Mesenchymal stem cell (in vitro differentiated cells and primary cell): ENCODE results near the gene MPST.

ENCODE experiments used
- DNase-seq: peaks from one replicate; pipeline ENCODE4 v3.0.0-alpha.2; 2013
- H2AFZ ChIP-seq: one replicate; pipeline ENCODE4 v1.6.1; 2013; ENCODE audit warnings: low read depth, mild to moderate bottlenecking, control low read depth, inconsistent platforms, low read length, moderate library complexity
- H2AK5ac ChIP-seq: 2 replicates; pipeline ENCODE4 v1.6.1; 2013; ENCODE audit warnings: low read length, moderate library complexity, mild to moderate bottlenecking, inconsistent platforms; ENCODE audit not compliant: severe bottlenecking
- H2BK120ac ChIP-seq: one replicate; pipeline ENCODE4 v1.6.1; 2013; ENCODE audit warnings: low read depth, mild to moderate bottlenecking, inconsistent platforms, low read length, moderate library complexity
- H2BK12ac ChIP-seq, 2 experiments: one replicate each; pipeline ENCODE4 v1.6.1; 2013; ENCODE audit warnings: inconsistent platforms in 2 of 2, low read length in 2 of 2, mild to moderate bottlenecking in 2 of 2, moderate library complexity in 2 of 2, control low read depth in 1 of 2
- H2BK15ac ChIP-seq: one replicate; pipeline ENCODE4 v1.6.1; 2013; ENCODE audit warnings: mild to moderate bottlenecking, low read depth, inconsistent platforms; ENCODE audit not compliant: poor library complexity, severe bottlenecking
- H2BK5ac ChIP-seq: 2 replicates; pipeline ENCODE4 v1.6.1; 2013; ENCODE audit warnings: low read depth, mild to moderate bottlenecking, low read length, control low read depth, inconsistent platforms; ENCODE audit not compliant: poor library complexity, severe bottlenecking
- H3K14ac ChIP-seq, 2 experiments: one replicate each; pipeline ENCODE4 v1.6.1; 2013; ENCODE audit warnings: inconsistent platforms in 2 of 2, low read length in 2 of 2, control low read depth in 1 of 2, mild to moderate bottlenecking in 1 of 2, moderate library complexity in 1 of 2
- H3K18ac ChIP-seq, 2 experiments: one replicate each; pipeline ENCODE4 v1.6.1; 2013; ENCODE audit warnings: inconsistent platforms in 2 of 2, low read length in 2 of 2, control low read depth in 1 of 2, low read depth in 1 of 2, mild to moderate bottlenecking in 1 of 2
- H3K23ac ChIP-seq, 2 experiments: one replicate each; pipeline ENCODE4 v1.6.1; 2013; ENCODE audit warnings: inconsistent platforms in 2 of 2, low read length in 2 of 2, mild to moderate bottlenecking in 2 of 2, moderate library complexity in 2 of 2, control low read depth in 1 of 2
- H3K27ac ChIP-seq: 2 replicates; pipeline ENCODE4 v1.5.1; 2013; ENCODE audit warnings: mild to moderate bottlenecking, moderate library complexity, low read length, control low read depth, inconsistent platforms; ENCODE audit not compliant: poor library complexity, severe bottlenecking
- H3K27me3 ChIP-seq, 2 experiments: 2 replicates each; pipeline versions ENCODE4 v1.6.1 to v1.7.0; 2013; ENCODE audit warnings: low read length in 2 of 2, mild to moderate bottlenecking in 2 of 2, moderate library complexity in 2 of 2, control low read depth in 1 of 2, inconsistent platforms in 1 of 2; ENCODE audit not compliant: control insufficient read depth in 1 of 2, insufficient read depth in 1 of 2
- H3K36me3 ChIP-seq, 2 experiments: 2 replicates each; pipeline versions ENCODE4 v1.6.1 to v1.7.0; 2013; ENCODE audit warnings: low read length in 2 of 2, control low read depth in 1 of 2, inconsistent platforms in 1 of 2, low read depth in 1 of 2, mild to moderate bottlenecking in 1 of 2; ENCODE audit not compliant: insufficient read depth in 2 of 2, control insufficient read depth in 1 of 2
- H3K4ac ChIP-seq, 2 experiments: one replicate each; pipeline ENCODE4 v1.6.1; 2013; ENCODE audit warnings: inconsistent platforms in 2 of 2, low read length in 2 of 2, mild to moderate bottlenecking in 2 of 2, moderate library complexity in 2 of 2, control low read depth in 1 of 2, low read depth in 1 of 2
- H3K4me1 ChIP-seq: 2 replicates; pipeline ENCODE4 v1.6.1; 2013; ENCODE audit warnings: low read depth, low read length, control low read depth; ENCODE audit not compliant: control insufficient read depth, insufficient read depth
- H3K4me2 ChIP-seq: 2 replicates; pipeline ENCODE4 v1.6.1; 2013; ENCODE audit warnings: low read length, mild to moderate bottlenecking, inconsistent platforms; ENCODE audit not compliant: poor library complexity, severe bottlenecking
- H3K4me3 ChIP-seq, 2 experiments: 2 replicates each; pipeline versions ENCODE4 v1.5.1 to v1.7.0; 2013; ENCODE audit warnings: low read length in 2 of 2, mild to moderate bottlenecking in 2 of 2, control low read depth in 1 of 2, low read depth in 1 of 2; ENCODE audit not compliant: insufficient read depth in 1 of 2
- H3K79me1 ChIP-seq: replicated peaks from 2 replicates; pipeline ENCODE4 v1.6.1; 2013; ENCODE audit warnings: mild to moderate bottlenecking, control low read depth, low read length, inconsistent platforms; ENCODE audit not compliant: poor library complexity, severe bottlenecking
- H3K9ac ChIP-seq: 2 replicates; pipeline ENCODE4 v1.7.0; 2013; ENCODE audit warnings: mild to moderate bottlenecking, low read length, moderate library complexity
- H3K9me3 ChIP-seq: 2 replicates; pipeline ENCODE4 v1.7.0; 2013; ENCODE audit warnings: mild to moderate bottlenecking, low read length; ENCODE audit not compliant: control insufficient read depth
- H4K8ac ChIP-seq: one replicate; pipeline ENCODE4 v1.6.1; 2013; ENCODE audit warnings: inconsistent platforms, mild to moderate bottlenecking, low read length, moderate library complexity
- H4K91ac ChIP-seq: one replicate; pipeline ENCODE4 v1.6.1; 2013; ENCODE audit warnings: mild to moderate bottlenecking, low read length, inconsistent platforms
- WGBS: methylation state at CpG from one replicate; pipeline ENCODE4 v1.1.7; 2013; ENCODE audit warnings: mixed read lengths; 5-methylcytosine and 5-hydroxymethylcytosine counted together

MPST gene

GRCh38 chr22:37063431-37064420 lies 44.2 kb downstream of the MPST start:
- Histone ChIP-seq H3K36me3 (peaks cover 17 to 46% of the 10 kb centered on the region in 2 experiments), H3K4me1 (no peaks in the 10 kb centered on the region), H4K8ac (no peak overlapping the region), H3K4me3 (no peak overlapping the region), H2BK120ac (no peak overlapping the region), H2AK5ac (no peak overlapping the region), H3K18ac (no peak overlapping the region), H3K27ac (no peak overlapping the region), H3K79me1 (no peaks in the 10 kb centered on the region), H3K9me3 (no peaks in the 10 kb centered on the region), H3K14ac (no peak overlapping the region), H4K91ac (no peak overlapping the region), H3K9ac (no peak overlapping the region), H2BK12ac (no peak overlapping the region), H3K4ac (no peak overlapping the region), H3K4me2 (no peak overlapping the region), H2BK5ac (no peak overlapping the region), H2BK15ac (no peak overlapping the region), H3K27me3 (peaks cover 23 to 25% of the 10 kb centered on the region in 2 experiments), H3K23ac (no peak overlapping the region), H2AFZ (no peak overlapping the region)
- 94% methylated on average over 28 of the region's 28 CpGs for WGBS
- no peak for DNase-seq

DNA sequence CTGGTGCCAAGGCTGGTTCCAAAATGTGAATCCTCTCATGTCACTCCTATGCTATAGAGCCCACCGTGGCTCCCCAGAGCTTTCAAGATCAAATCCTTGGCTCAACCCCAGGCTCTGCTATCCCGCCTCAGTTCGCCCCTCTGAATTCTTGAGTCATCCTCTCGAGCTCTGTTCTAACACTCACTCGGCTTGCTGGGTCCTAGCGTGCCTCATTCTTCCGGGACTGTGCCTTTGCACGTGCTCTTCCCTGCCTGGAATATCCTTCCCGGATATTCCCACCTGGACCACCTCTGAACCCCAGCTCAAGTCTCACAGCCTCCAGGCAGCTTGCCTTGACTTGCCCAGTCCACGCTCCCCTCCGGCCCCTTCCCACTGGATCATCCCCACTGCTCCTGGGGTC lies 45.0 kb downstream of the MPST start:
- H2AFZ ChIP-seq = no peak overlapping the region
- H3K4me2 ChIP-seq = no peak overlapping the region
- no peak overlapping the region for H4K91ac ChIP-seq
- no peak overlapping the region for H3K14ac ChIP-seq
- H4K8ac ChIP-seq = no peak overlapping the region
- no peak for DNase-seq
- H3K4ac ChIP-seq = no peak overlapping the region
- H3K27ac ChIP-seq = no peak overlapping the region
- H3K23ac ChIP-seq = no peak overlapping the region
- no peak overlapping the region for H3K9ac ChIP-seq
- no peak overlapping the region for H3K4me3 ChIP-seq
- no peak overlapping the region for H2BK5ac ChIP-seq
- peaks cover 9 to 38% of the 10 kb centered on the region in 2 experiments for H3K36me3 ChIP-seq
- 90% methylated on average over 11 of the region's 11 CpGs for WGBS
- no peaks in the 10 kb centered on the region for H3K79me1 ChIP-seq
- H3K27me3 ChIP-seq = peaks cover 31 to 32% of the 10 kb centered on the region in 2 experiments
- H2BK120ac ChIP-seq = no peak overlapping the region
- no peak overlapping the region for H2BK12ac ChIP-seq
- H2BK15ac ChIP-seq = no peak overlapping the region
- no peak overlapping the region for H2AK5ac ChIP-seq
- H3K4me1 ChIP-seq = peaks cover 3% of the 10 kb centered on the region
- H3K9me3 ChIP-seq = no peaks in the 10 kb centered on the region
- no peak overlapping the region for H3K18ac ChIP-seq

- Histone ChIP-seq H3K4me3 (no peak overlapping the region), H2AFZ (no peak overlapping the region), H3K27me3 (peaks cover 37 to 38% of the 10 kb centered on the region in 2 experiments), H3K4ac (no peak overlapping the region), H2AK5ac (no peak overlapping the region), H3K23ac (no peak overlapping the region), H3K79me1 (no peaks in the 10 kb centered on the region), H3K36me3 (peaks cover 2 to 31% of the 10 kb centered on the region in 2 experiments), H2BK120ac (no peak overlapping the region), H4K91ac (no peak overlapping the region), H3K4me1 (peaks cover 3% of the 10 kb centered on the region), H2BK12ac (no peak overlapping the region), H2BK15ac (no peak overlapping the region), H3K9me3 (no peaks in the 10 kb centered on the region), H4K8ac (no peak overlapping the region), H3K4me2 (no peak overlapping the region), H3K9ac (no peak overlapping the region), H3K14ac (no peak overlapping the region), H2BK5ac (no peak overlapping the region), H3K18ac (no peak overlapping the region), H3K27ac (no peak overlapping the region)
- DNase-seq = no peak
- 72% methylated on average over 3 of the region's 3 CpGs for WGBS
Measured at GRCh38 chr22:37065180-37065579, 45.6 kb downstream of the MPST start.

DNA sequence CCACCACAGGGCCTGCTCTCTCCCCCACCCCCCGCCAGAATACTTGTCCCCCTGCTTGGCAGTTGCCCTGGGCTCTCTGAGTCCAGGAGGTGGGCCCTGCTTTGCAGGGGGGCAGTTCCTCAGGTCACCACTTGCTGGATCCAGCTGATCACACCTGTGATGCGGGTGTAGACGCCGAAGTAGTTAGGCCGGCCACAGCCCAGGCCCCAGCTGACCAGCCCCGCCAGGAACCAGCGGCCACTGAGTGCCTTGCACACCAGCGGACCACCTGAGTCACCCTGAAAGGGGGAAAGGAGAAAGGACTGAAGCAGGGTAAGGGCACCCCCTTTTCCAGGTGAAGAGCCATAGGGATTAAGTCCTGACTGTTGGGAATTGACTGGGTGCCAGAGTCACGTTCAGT lies 46.4 kb downstream of the MPST start:
- Histone ChIP-seq H3K18ac (no peak overlapping the region), H2BK120ac (no peak overlapping the region), H3K9me3 (no peaks in the 10 kb centered on the region), H2BK5ac (no peak overlapping the region), H4K91ac (no peak overlapping the region), H3K4me1 (peaks cover 3% of the 10 kb centered on the region), H3K23ac (no peak overlapping the region), H3K27ac (no peak overlapping the region), H3K4me3 (no peak overlapping the region), H3K9ac (no peak overlapping the region), H2BK12ac (no peak overlapping the region), H2AK5ac (no peak overlapping the region), H3K4ac (no peak overlapping the region), H2AFZ (no peak overlapping the region), H3K36me3 (peaks cover 2 to 24% of the 10 kb centered on the region in 2 experiments), H4K8ac (no peak overlapping the region), H3K14ac (no peak overlapping the region), H3K27me3 (peaks cover 45 to 46% of the 10 kb centered on the region in 2 experiments), H3K79me1 (no peaks in the 10 kb centered on the region), H2BK15ac (no peak overlapping the region), H3K4me2 (no peak overlapping the region)
- 96% methylated on average over 9 of the region's 9 CpGs for WGBS
- DNase-seq = no peak
